ENCODE data around the gene PRSS50.

- TF ChIP-seq CTCF (IDR thresholded peaks at IDR 0.05) (no peak), POLR2A (IDR thresholded peaks at IDR 0.05) (no peak), EP300 (IDR thresholded peaks at IDR 0.05) (no peak), POLR2AphosphoS5 (IDR thresholded peaks at IDR 0.05) (no peak)
Measured at GRCh38 chr3:46694520-46694919, 23.1 kb downstream of the PRSS50 start.

All from gastroesophageal sphincter (tissue), 3 donors.